ENCODE results near the gene OVOL1. TPM values are rescaled to one million over a fixed set of nuclear protein-coding genes. Genes with fewer than 3 reads are reported as not detected.

Gene OVOL1
- total and polyA plus RNA-seq, 2 experiments from 2014 or later: 1.5 to 3.3 TPM

DNA sequence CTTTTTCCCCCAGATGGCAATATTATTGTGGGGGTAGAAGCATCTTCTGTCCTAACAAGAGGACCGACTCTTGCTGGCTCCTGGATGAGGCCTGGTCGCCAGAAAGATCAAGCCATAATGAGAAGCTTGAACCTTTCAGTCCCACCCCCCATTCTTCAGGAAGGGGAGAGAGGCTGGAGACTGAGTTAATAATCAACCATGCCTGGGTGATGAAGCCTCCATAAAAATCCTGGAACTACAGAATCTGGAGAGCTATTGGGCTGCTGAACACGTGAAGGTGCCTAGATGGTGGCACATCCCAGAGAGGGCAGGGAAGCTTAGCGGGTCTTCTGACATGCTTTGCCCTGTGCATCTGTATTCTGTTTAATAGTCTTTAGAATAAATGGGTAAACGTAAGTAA, 22.4 kb upstream of the OVOL1 start:
- Histone ChIP-seq H3K36me3 (ENCODE audit: insufficient read depth) (no peaks in the 10 kb centered on the region), H3K9me2 (ENCODE audit: insufficient read depth) (no peaks in the 10 kb centered on the region), H3K79me2 (replicated peaks; ENCODE audit: insufficient read depth) (no peaks in the 10 kb centered on the region), H3K4me2 (no peak overlapping the region), H3K27ac (ENCODE audit: low read depth) (no peak overlapping the region), H3F3A (replicated peaks; ENCODE audit: low read depth) (no peaks in the 10 kb centered on the region), H3K27me3 (ENCODE audit: insufficient read depth) (no peaks in the 10 kb centered on the region), H2AFZ (no peak overlapping the region), H4K20me1 (replicated peaks; ENCODE audit: insufficient read depth) (no peaks in the 10 kb centered on the region), H3K4me3 (no peak overlapping the region), H3K4me1 (ENCODE audit: insufficient read depth) (no peaks in the 10 kb centered on the region)
- Mint-ChIP-seq H3K27me3 (ENCODE audit: insufficient read depth, low read depth, poor library complexity) (no peaks in the 10 kb centered on the region), H3K4me3 (no peak overlapping the region), H3K27ac (no peak overlapping the region), H3K36me3 (ENCODE audit: low read depth) (no peaks in the 10 kb centered on the region), H3K9me3 (peaks cover 17% of the 10 kb centered on the region), H3K4me1 (no peaks in the 10 kb centered on the region)
- TF ChIP-seq EZH2phosphoT487 (IDR thresholded peaks at IDR 0.05; ENCODE audit: unreplicated experiment) (no peak), ZNF114 (CRISPR knock-in tag; IDR thresholded peaks at IDR 0.05) (no peak)
- no peak for DNase-seq (ENCODE audit: low spot score)
- ATAC-seq: no peak

GRCh38 chr11:65766535-65766934, 20.3 kb upstream of the OVOL1 start:
- Mint-ChIP-seq H3K4me3 (no peak overlapping the region), H3K9me3 (peaks cover 19% of the 10 kb centered on the region), H3K27me3 (ENCODE audit: insufficient read depth, low read depth, poor library complexity) (no peaks in the 10 kb centered on the region), H3K4me1 (no peaks in the 10 kb centered on the region), H3K27ac (no peak overlapping the region), H3K36me3 (ENCODE audit: low read depth) (no peaks in the 10 kb centered on the region)
- H3K4me3 ChIP-seq: no peak overlapping the region
- no peaks in the 10 kb centered on the region for H3F3A ChIP-seq (replicated peaks; ENCODE audit: low read depth)
- H4K20me1 ChIP-seq (replicated peaks; ENCODE audit: insufficient read depth): no peaks in the 10 kb centered on the region
- H3K36me3 ChIP-seq (ENCODE audit: insufficient read depth): no peaks in the 10 kb centered on the region
- H3K79me2 ChIP-seq (replicated peaks; ENCODE audit: insufficient read depth): no peaks in the 10 kb centered on the region
- H3K9me2 ChIP-seq (ENCODE audit: insufficient read depth): no peaks in the 10 kb centered on the region
- TF ChIP-seq ZNF331 (CRISPR knock-in tag; IDR thresholded peaks at IDR 0.05; ENCODE audit: low read depth) (no peak), EZH2 (IDR thresholded peaks at IDR 0.05; ENCODE audit: low read depth, unreplicated experiment) (no peak), STAT1 (IDR thresholded peaks at IDR 0.05; ENCODE audit: unreplicated experiment) (no peak), ETS1 (IDR thresholded peaks at IDR 0.05) (no peak), EZH2phosphoT487 (IDR thresholded peaks at IDR 0.05; ENCODE audit: unreplicated experiment) (no peak), ZNF114 (CRISPR knock-in tag; IDR thresholded peaks at IDR 0.05) (no peak), JUNB (IDR thresholded peaks at IDR 0.05; ENCODE audit: unreplicated experiment) (no peak), NANOG (IDR thresholded peaks at IDR 0.05; ENCODE audit: borderline replicate concordance) (no peak)
- TF ChIP-seq, protein P1, sequence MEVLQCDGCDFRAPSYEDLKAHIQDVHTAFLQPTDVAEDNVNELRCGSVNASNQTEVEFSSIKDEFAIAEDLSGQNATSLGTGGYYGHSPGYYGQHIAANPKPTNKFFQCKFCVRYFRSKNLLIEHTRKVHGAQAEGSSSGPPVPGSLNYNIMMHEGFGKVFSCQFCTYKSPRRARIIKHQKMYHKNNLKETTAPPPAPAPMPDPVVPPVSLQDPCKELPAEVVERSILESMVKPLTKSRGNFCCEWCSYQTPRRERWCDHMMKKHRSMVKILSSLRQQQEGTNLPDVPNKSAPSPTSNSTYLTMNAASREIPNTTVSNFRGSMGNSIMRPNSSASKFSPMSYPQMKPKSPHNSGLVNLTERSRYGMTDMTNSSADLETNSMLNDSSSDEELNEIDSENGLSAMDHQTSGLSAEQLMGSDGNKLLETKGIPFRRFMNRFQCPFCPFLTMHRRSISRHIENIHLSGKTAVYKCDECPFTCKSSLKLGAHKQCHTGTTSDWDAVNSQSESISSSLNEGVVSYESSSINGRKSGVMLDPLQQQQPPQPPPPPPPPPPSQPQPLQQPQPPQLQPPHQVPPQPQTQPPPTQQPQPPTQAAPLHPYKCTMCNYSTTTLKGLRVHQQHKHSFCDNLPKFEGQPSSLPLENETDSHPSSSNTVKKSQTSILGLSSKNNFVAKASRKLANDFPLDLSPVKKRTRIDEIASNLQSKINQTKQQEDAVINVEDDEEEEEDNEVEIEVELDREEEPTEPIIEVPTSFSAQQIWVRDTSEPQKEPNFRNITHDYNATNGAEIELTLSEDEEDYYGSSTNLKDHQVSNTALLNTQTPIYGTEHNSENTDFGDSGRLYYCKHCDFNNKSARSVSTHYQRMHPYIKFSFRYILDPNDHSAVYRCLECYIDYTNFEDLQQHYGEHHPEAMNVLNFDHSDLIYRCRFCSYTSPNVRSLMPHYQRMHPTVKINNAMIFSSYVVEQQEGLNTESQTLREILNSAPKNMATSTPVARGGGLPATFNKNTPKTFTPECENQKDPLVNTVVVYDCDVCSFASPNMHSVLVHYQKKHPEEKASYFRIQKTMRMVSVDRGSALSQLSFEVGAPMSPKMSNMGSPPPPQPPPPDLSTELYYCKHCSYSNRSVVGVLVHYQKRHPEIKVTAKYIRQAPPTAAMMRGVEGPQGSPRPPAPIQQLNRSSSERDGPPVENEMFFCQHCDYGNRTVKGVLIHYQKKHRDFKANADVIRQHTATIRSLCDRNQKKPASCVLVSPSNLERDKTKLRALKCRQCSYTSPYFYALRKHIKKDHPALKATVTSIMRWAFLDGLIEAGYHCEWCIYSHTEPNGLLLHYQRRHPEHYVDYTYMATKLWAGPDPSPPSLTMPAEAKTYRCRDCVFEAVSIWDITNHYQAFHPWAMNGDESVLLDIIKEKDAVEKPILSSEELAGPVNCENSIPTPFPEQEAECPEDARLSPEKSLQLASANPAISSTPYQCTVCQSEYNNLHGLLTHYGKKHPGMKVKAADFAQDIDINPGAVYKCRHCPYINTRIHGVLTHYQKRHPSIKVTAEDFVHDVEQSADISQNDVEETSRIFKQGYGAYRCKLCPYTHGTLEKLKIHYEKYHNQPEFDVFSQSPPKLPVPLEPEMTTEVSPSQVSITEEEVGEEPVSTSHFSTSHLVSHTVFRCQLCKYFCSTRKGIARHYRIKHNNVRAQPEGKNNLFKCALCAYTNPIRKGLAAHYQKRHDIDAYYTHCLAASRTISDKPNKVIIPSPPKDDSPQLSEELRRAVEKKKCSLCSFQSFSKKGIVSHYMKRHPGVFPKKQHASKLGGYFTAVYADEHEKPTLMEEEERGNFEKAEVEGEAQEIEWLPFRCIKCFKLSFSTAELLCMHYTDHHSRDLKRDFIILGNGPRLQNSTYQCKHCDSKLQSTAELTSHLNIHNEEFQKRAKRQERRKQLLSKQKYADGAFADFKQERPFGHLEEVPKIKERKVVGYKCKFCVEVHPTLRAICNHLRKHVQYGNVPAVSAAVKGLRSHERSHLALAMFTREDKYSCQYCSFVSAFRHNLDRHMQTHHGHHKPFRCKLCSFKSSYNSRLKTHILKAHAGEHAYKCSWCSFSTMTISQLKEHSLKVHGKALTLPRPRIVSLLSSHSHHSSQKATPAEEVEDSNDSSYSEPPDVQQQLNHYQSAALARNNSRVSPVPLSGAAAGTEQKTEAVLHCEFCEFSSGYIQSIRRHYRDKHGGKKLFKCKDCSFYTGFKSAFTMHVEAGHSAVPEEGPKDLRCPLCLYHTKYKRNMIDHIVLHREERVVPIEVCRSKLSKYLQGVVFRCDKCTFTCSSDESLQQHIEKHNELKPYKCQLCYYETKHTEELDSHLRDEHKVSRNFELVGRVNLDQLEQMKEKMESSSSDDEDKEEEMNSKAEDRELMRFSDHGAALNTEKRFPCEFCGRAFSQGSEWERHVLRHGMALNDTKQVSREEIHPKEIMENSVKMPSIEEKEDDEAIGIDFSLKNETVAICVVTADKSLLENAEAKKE (CRISPR knock-in tag; IDR thresholded peaks at IDR 0.05): no peak
- no peak overlapping the region for H3K27ac ChIP-seq (ENCODE audit: low read depth)
- no peak overlapping the region for H3K4me2 ChIP-seq
- H3K27me3 ChIP-seq (ENCODE audit: insufficient read depth): no peaks in the 10 kb centered on the region
- H3K4me1 ChIP-seq (ENCODE audit: insufficient read depth): no peaks in the 10 kb centered on the region
- ATAC-seq (no peak), DNase-seq (ENCODE audit: low spot score) (no peak)
- no peak overlapping the region for H2AFZ ChIP-seq

Measured in GM23338 (cell line).